Astrocyte (in vitro differentiated cells and primary cell): ENCODE data around the gene RPP40. TPM values are rescaled to one million over a fixed set of nuclear protein-coding genes. Genes with fewer than 3 reads are reported as not detected.
A peak's percentile ranks its signal among the peaks of the same experiment; 100 is the strongest.

Experiments
- DNase-seq: peaks from one replicate; pipeline ENCODE4 v3.0.0-alpha.2; 2010; ENCODE audit warnings: low read depth
- FAIRE-seq: peaks from 2 replicates; lab custom pipeline; 2011; peaks lifted over from hg19 to GRCh38; lab: Jason Lieb, UNC
- H2AFZ ChIP-seq: 2 replicates; pipeline ENCODE4 v1.6.0; 2012; ENCODE audit warnings: low read depth, low read length, inconsistent platforms
- H3K27ac ChIP-seq: 2 replicates; pipeline ENCODE4 v1.5.1; 2011; ENCODE audit warnings: low read depth, low read length, inconsistent platforms
- H3K27me3 ChIP-seq: 2 replicates; pipeline ENCODE4 v1.6.0; 2011; ENCODE audit warnings: low read length, inconsistent platforms; ENCODE audit not compliant: insufficient read depth
- H3K36me3 ChIP-seq: 2 replicates; pipeline ENCODE4 v1.5.1; 2011; ENCODE audit warnings: low read length, inconsistent platforms; ENCODE audit not compliant: insufficient read depth
- H3K4me1 ChIP-seq: 2 replicates; pipeline ENCODE4 v1.5.1; 2011; ENCODE audit warnings: low read length, inconsistent platforms; ENCODE audit not compliant: insufficient read depth
- H3K4me2 ChIP-seq: 2 replicates; pipeline ENCODE4 v1.6.0; 2012; ENCODE audit warnings: low read length, inconsistent platforms
- H3K4me3 ChIP-seq: 2 replicates; pipeline ENCODE4 v1.5.1; 2011; ENCODE audit warnings: low read depth, mild to moderate bottlenecking, low read length, inconsistent platforms; ENCODE audit not compliant: insufficient read depth
- H3K79me2 ChIP-seq: 2 replicates; pipeline ENCODE4 v1.6.0; 2012; ENCODE audit warnings: mild to moderate bottlenecking, low read length, inconsistent platforms; ENCODE audit not compliant: insufficient read depth
- H3K9ac ChIP-seq: 2 replicates; pipeline ENCODE4 v1.6.0; 2012; ENCODE audit warnings: mild to moderate bottlenecking, low read length, inconsistent platforms
- H3K9me3 ChIP-seq: 2 replicates; pipeline ENCODE4 v1.5.1; 2012; ENCODE audit warnings: low read depth, mild to moderate bottlenecking, low read length, inconsistent platforms; ENCODE audit not compliant: insufficient read depth
- H4K20me1 ChIP-seq: 2 replicates; pipeline ENCODE4 v1.6.0; 2012; ENCODE audit warnings: low read length, inconsistent platforms; ENCODE audit not compliant: insufficient read depth
- H3K27ac Mint-ChIP-seq: one replicate; pipeline ENCODE4 v1.8.0; 2021; ENCODE audit warnings: mild to moderate bottlenecking, mixed read lengths; ENCODE audit not compliant: unreplicated experiment
- H3K27me3 Mint-ChIP-seq: one replicate; pipeline ENCODE4 v1.8.0; 2021; ENCODE audit warnings: low read depth, mixed read lengths; ENCODE audit not compliant: unreplicated experiment
- H3K36me3 Mint-ChIP-seq: one replicate; pipeline ENCODE4 v1.8.0; 2021; ENCODE audit warnings: low read depth, mixed read lengths; ENCODE audit not compliant: unreplicated experiment
- H3K4me1 Mint-ChIP-seq: one replicate; pipeline ENCODE4 v1.8.0; 2021; ENCODE audit warnings: low read depth, mixed read lengths; ENCODE audit not compliant: unreplicated experiment
- H3K4me3 Mint-ChIP-seq: one replicate; pipeline ENCODE4 v1.8.0; 2021; ENCODE audit warnings: mild to moderate bottlenecking, moderate library complexity, mixed read lengths; ENCODE audit not compliant: unreplicated experiment
- H3K9me3 Mint-ChIP-seq: one replicate; pipeline ENCODE4 v1.8.0; 2021; ENCODE audit warnings: mild to moderate bottlenecking, mixed read lengths; ENCODE audit not compliant: unreplicated experiment
- EZH2 ChIP-seq: IDR thresholded peaks from 2 replicates; pipeline ENCODE4 v1.6.1; 2012; ENCODE audit warnings: mild to moderate bottlenecking, low read length, inconsistent platforms; ENCODE audit not compliant: insufficient read depth
- total RNA-seq: library from RNA; stranded (reverse); gene quantifications from 2 replicates; pipeline ENCODE4 v1.2.1, GENCODE V29; 2021
- TF ChIP-seq, protein P1 (sequence below): IDR thresholded peaks from 2 replicates; pipeline ENCODE4 v1.5.1; 2011; ENCODE audit warnings: low read depth, mild to moderate bottlenecking, inconsistent platforms, low read length, moderate library complexity; ENCODE audit not compliant: insufficient read depth

The RPP40 gene
- total RNA-seq, 1 donor from 2014 or later, result 16.6 TPM

DNA sequence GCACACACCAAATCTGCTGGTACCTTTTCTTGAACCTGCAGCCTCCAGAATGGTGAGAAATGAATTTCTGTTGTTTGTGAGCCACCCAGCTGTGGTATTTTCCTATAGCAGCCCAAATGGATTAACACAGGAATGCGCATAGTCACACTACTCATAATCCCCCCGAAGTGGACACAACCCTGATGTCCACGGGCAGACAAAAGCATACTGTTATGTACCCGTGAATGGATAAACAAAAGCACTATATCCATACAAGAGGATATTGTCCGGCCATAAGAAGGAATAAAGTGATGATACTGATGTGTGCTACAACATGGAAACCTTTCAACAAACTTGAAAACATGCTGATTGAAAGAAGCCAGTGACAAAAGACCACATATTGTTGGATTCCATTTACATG is 25.1 kb upstream of the RPP40 start:
- Mint-ChIP-seq H3K27ac (no peak overlapping the region), H3K27me3 (no peaks in the 10 kb centered on the region), H3K4me1 (peaks cover 12% of the 10 kb centered on the region), H3K36me3 (peaks cover 1% of the 10 kb centered on the region), H3K9me3 (no peaks in the 10 kb centered on the region), H3K4me3 (no peak overlapping the region)
- H4K20me1 ChIP-seq, result no peaks in the 10 kb centered on the region
- no peak for FAIRE-seq
- peaks cover 5% of the 10 kb centered on the region for H3K4me1 ChIP-seq
- DNase-seq, result no peak
- no peak overlapping the region for H3K4me3 ChIP-seq
- TF ChIP-seq EZH2, result no peak
- TF ChIP-seq, protein P1, sequence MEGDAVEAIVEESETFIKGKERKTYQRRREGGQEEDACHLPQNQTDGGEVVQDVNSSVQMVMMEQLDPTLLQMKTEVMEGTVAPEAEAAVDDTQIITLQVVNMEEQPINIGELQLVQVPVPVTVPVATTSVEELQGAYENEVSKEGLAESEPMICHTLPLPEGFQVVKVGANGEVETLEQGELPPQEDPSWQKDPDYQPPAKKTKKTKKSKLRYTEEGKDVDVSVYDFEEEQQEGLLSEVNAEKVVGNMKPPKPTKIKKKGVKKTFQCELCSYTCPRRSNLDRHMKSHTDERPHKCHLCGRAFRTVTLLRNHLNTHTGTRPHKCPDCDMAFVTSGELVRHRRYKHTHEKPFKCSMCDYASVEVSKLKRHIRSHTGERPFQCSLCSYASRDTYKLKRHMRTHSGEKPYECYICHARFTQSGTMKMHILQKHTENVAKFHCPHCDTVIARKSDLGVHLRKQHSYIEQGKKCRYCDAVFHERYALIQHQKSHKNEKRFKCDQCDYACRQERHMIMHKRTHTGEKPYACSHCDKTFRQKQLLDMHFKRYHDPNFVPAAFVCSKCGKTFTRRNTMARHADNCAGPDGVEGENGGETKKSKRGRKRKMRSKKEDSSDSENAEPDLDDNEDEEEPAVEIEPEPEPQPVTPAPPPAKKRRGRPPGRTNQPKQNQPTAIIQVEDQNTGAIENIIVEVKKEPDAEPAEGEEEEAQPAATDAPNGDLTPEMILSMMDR, result no peak
- H2AFZ ChIP-seq, result no peak overlapping the region
- no peak overlapping the region for H3K27ac ChIP-seq
- no peaks in the 10 kb centered on the region for H3K79me2 ChIP-seq
- no peaks in the 10 kb centered on the region for H3K9me3 ChIP-seq
- H3K9ac ChIP-seq, result no peak overlapping the region
- H3K36me3 ChIP-seq, result no peaks in the 10 kb centered on the region
- H3K4me2 ChIP-seq, result no peak overlapping the region
- no peaks in the 10 kb centered on the region for H3K27me3 ChIP-seq

DNA sequence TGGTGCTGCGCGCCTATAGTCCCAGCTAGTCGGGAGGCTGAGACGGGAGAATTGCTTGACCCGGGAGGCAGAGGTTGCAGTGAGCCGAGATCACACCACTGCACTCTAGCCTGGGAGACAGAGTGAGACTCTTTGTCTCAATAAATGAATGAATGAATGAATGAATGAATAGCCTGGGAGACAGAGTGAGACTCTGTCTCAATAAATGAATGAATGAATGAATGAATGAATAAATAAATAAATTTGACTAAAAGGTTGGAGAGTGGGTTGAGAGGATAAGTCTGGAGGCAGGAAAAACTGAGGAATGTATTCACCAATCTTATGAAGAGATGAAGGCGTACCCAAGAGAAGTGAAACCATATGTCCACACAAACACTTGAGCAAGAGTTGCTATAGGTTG is 24.5 kb upstream of the RPP40 start:
- Histone ChIP-seq H3K9me3 (no peaks in the 10 kb centered on the region), H3K27me3 (no peaks in the 10 kb centered on the region), H3K4me1 (peaks cover 5% of the 10 kb centered on the region), H3K4me2 (no peak overlapping the region), H3K27ac (no peak overlapping the region), H3K79me2 (no peaks in the 10 kb centered on the region), H3K36me3 (no peaks in the 10 kb centered on the region), H3K4me3 (no peak overlapping the region), H3K9ac (no peak overlapping the region), H2AFZ (no peak overlapping the region), H4K20me1 (no peaks in the 10 kb centered on the region)
- TF ChIP-seq, protein P1, result no peak
- TF ChIP-seq EZH2, result no peak
- Mint-ChIP-seq H3K4me3 (no peak overlapping the region), H3K4me1 (peaks cover 12% of the 10 kb centered on the region), H3K9me3 (no peaks in the 10 kb centered on the region), H3K36me3 (peaks cover 1% of the 10 kb centered on the region), H3K27ac (no peak overlapping the region), H3K27me3 (no peaks in the 10 kb centered on the region)
- FAIRE-seq, result no peak
- no peak for DNase-seq

DNA sequence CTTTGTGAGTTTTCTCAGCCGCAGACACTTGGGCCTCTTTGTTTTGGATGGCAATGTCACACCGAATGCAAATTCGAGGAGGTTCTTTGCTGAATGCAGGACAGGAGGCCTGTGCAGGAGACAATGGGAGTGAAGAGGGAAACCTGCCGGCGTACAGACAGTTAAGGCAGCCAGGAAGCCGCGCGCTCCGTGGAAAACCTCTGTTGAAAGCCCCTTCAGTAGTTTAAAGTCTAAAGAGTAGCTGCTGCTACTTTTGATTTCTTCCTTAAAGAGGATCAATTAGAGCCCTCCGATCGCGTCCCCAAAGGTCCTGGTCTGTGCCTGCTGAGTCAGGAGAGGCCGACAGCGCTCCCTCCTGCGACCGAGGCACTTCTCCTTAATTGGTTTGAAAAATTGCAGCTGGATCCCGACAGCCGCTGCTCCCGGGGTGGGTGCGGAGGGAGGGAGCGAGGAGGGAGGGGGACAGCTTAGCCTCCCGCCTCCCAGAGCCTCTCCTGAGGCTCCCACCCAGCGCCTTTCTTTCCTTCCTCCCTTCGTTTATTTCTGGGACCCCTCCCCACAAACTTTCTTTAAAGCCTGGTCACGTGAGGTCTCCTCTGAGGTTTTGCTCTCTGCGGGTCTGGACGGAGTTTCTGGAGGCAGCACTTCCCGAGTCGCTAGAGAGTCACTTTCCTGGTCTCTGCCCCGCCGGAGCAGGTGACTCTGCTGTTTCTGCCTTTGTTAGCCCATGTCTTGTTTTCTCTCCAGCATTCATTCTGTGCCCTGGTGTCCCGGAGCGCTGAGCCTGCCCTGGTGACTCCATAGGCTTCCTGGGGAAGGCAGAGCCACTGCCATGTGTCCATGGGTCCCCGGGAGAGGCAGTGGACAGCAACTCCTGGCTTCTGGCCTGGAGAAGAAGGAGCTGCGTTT is 22.3 kb upstream of the RPP40 start:
- H4K20me1 ChIP-seq, result no peaks in the 10 kb centered on the region
- no peaks in the 10 kb centered on the region for H3K9me3 Mint-ChIP-seq
- TF ChIP-seq EZH2, result no peak
- TF ChIP-seq, protein P1, result no peak
- H3K4me1 Mint-ChIP-seq, result peaks cover 11% of the 10 kb centered on the region
- no peak overlapping the region for H3K27ac ChIP-seq
- peak overlapping the region; percentile 95 for H2AFZ ChIP-seq
- H3K27me3 Mint-ChIP-seq, result no peaks in the 10 kb centered on the region
- peak overlapping the region; percentile 75 for H3K9ac ChIP-seq
- peak overlapping the region; percentile 67 for H3K4me3 ChIP-seq
- H3K36me3 Mint-ChIP-seq, result peaks cover 5% of the 10 kb centered on the region
- H3K4me3 Mint-ChIP-seq, result peak overlapping the region; percentile 88
- no peaks in the 10 kb centered on the region for H3K9me3 ChIP-seq
- no peaks in the 10 kb centered on the region for H3K79me2 ChIP-seq
- H3K4me1 ChIP-seq, result peaks cover 5% of the 10 kb centered on the region
- H3K27me3 ChIP-seq, result no peaks in the 10 kb centered on the region
- H3K27ac Mint-ChIP-seq, result peak overlapping the region; percentile 88
- H3K4me2 ChIP-seq, result peak overlapping the region; percentile 98
- FAIRE-seq (no peak), DNase-seq (peak; percentile 24)
- H3K36me3 ChIP-seq, result no peaks in the 10 kb centered on the region
